GM06990 (cell line): ENCODE measurements around the gene ADORA1.
A peak's percentile ranks its signal among the peaks of the same experiment; 100 is the strongest.

Source experiments
- DNase-seq: peaks from one replicate; pipeline ENCODE4 v3.0.0-alpha.2; 2011; ENCODE audit not compliant: insufficient read length; ENCODE audit errors: extremely low read depth
- H3K27me3 ChIP-seq: replicated peaks from 2 replicates; pipeline ENCODE4 v1.6.0; 2011; ENCODE audit warnings: low read length; ENCODE audit not compliant: control insufficient read depth, insufficient read depth
- H3K36me3 ChIP-seq: 2 replicates; pipeline ENCODE4 v1.5.1; 2011; ENCODE audit warnings: low read length; ENCODE audit not compliant: control insufficient read depth, insufficient read depth
- H3K4me3 ChIP-seq: replicated peaks from 2 replicates; pipeline ENCODE4 v1.5.1; 2011; ENCODE audit warnings: low read depth, mild to moderate bottlenecking, control low read depth, low read length
- CTCF ChIP-seq: IDR thresholded peaks from 2 replicates; pipeline ENCODE4 v1.5.1; 2011; ENCODE audit warnings: low read length, control low read depth, mild to moderate bottlenecking, inconsistent platforms; ENCODE audit not compliant: insufficient read depth, poor library complexity, severe bottlenecking

Gene ADORA1

DNA sequence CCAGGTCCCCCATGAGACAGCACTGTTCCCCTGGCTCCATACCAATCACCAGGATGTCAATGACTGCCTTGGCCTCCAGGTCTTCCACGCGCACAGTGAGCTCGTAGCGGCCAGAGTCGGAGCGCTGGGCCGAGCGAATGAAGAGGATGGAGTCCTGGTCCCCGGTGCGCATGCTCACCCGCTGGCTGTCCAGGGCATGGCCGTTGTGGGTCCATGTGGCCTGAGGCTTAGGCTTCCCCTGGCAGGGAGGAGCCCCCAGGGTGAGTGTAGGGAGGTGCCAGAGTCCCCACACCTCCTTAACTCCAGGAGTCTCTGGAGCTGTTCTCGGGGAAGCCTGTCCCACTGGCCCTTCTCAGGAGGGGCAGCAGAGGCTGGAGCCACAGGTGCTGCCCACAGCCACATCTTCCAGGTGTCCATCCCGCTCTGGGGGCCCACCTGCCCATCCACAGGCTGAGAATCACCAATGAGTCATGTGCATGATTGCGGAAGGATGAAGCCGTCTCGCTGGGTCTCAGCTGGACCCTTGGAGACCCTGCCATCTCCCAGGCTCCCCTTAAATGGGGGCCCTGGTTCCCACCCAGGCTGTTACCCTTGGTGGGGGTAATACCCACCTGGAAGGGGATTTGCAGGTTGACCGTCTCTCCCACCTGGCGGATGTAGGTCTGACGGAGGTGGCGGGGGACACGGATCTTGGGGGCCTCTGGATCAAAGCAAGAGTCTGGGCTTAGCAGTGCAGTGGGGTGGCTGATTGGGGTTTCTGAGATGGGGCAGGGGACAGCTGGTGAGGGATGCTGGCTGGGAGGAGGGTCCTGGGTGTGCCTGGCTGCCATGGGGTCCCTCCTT lies 44.0 kb downstream of the ADORA1 start:
- Histone ChIP-seq H3K36me3 (no peaks in the 10 kb centered on the region), H3K27me3 (no peaks in the 10 kb centered on the region; the same call in 1 of the 2 replicates), H3K4me3 (no peak overlapping the region)
- TF ChIP-seq CTCF = no peak
- no peak for DNase-seq

GRCh38 chr1:203172184-203173010 lies 44.9 kb downstream of the ADORA1 start:
- peak; percentile 98 for TF ChIP-seq CTCF
- DNase-seq = no peak
- no peak overlapping the region for H3K4me3 ChIP-seq
- no peaks in the 10 kb centered on the region; the same call in 1 of the 2 replicates for H3K27me3 ChIP-seq
- H3K36me3 ChIP-seq = no peaks in the 10 kb centered on the region

DNA sequence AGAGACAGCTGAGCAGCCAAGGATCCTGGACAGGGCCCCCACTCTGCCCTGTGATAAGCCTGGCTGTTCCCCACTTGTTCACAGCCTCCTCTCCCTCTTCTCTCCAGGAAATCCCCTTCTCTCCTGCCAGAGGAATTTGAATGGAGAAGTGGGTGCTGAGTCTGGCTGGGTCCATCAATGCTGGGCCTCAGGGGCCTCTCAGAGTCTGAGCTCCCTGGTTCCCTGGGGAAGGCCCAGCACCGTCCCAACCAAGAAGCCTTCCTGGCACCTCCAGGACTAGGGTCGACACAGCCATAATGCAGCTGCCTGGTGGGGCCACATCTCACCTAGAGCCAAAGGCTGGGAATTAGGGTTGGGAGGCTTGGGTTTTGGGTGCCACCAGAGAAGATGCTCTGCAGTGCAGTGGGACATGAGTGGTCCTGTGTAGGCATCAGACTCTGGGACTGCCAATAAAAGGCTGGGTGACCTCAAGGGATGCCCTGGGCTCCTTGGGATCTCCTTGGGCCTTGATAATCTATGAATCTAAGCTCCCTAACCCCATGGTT lies 45.6 kb downstream of the ADORA1 start:
- no peaks in the 10 kb centered on the region; the same call in 1 of the 2 replicates for H3K27me3 ChIP-seq
- H3K4me3 ChIP-seq = no peak overlapping the region
- no peak for TF ChIP-seq CTCF
- DNase-seq = no peak
- H3K36me3 ChIP-seq = no peaks in the 10 kb centered on the region

DNA sequence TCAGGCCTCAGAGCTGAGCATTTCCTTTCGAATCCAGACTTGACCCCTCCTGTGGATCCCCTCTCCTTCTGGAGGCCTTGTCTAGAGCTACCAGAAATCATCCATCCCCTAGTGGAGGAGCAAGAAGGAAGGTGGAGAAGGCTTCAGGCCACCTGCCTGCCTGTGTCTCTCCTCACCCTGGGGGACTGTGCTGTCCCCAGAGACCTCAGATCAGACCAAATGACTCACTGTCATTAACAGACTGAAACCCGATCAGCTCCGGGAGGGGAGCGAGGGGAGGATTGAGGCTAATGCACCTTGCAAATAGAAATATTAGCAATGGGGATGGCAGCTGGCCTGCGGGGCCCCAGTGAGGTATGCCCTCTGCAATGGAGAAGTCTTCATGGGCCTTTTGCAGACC lies 46.0 kb downstream of the ADORA1 start:
- no peak for TF ChIP-seq CTCF
- peak; percentile 54 for DNase-seq
- Histone ChIP-seq H3K27me3 (no peaks in the 10 kb centered on the region; the same call in 1 of the 2 replicates), H3K4me3 (no peak overlapping the region), H3K36me3 (no peaks in the 10 kb centered on the region)

DNA sequence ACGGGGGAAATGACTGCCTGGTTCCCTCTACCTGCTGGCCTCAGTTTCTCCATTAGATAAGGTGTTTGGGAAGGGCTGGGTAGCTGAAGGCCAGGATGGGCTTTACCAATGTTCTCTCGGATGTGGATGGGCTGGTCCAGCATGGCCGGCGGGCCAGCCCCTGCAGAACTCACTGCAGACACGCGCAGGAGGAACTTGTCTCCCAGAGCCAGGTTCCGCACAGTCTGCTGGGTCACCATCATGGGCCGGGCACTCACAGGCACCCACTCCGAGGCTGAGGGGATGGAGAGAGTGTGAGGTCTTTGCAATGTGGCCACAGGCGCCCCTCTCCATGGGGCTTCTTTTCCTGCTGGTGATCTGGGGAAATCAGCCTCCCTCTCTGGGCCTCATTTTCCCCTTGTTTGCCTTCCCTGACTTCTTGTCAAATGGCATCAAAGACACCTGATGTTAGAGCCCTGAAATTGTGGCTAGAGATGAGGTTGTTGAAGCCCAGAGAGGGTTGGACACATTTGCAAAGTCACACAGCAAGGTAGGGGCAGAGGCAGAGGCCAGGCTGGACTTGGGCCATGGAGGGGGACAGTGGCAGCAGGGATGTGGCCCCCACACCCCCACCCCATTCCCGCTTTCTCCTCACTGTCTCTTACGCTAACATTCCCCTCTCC lies 46.9 kb downstream of the ADORA1 start:
- Histone ChIP-seq H3K4me3 (no peak overlapping the region), H3K27me3 (no peaks in the 10 kb centered on the region; the same call in 1 of the 2 replicates), H3K36me3 (no peaks in the 10 kb centered on the region)
- DNase-seq = no peak
- no peak for TF ChIP-seq CTCF
